Right atrium auricular region (tissue), 2 donors: ENCODE data around the gene TSNAXIP1. TPM values are rescaled to one million over a fixed set of nuclear protein-coding genes. Genes with fewer than 3 reads are reported as not detected.

Experiments used
- DNase-seq: peaks from one replicate; pipeline ENCODE4 v3.0.0-alpha.2; 2019; ENCODE audit warnings: low spot score
- H3K27ac ChIP-seq, 2 donors: fragments of 200-600 bp; sonication (generic); 1 replicate in 1 of 2; 2 replicates in 1 of 2; pipeline ENCODE4 v1.5.1; 2016 to 2019
- H3K27me3 ChIP-seq, 2 donors: fragments of 200-600 bp; sonication (generic); one replicate each; pipeline versions ENCODE4 v1.5.1 to v1.6.0; 2017 to 2019
- H3K36me3 ChIP-seq: fragments of 200-600 bp; sonication (generic); one replicate; pipeline ENCODE4 v1.5.1; 2016
- H3K4me1 ChIP-seq, 2 donors: fragments of 200-600 bp; sonication (generic); one replicate each; pipeline versions ENCODE4 v1.5.1 to v1.6.0; 2017 to 2019
- H3K4me3 ChIP-seq, 2 donors: fragments of 200-600 bp; sonication (generic); 1 replicate in 1 of 2; 2 replicates in 1 of 2; pipeline ENCODE4 v1.5.1; 2017 to 2019; ENCODE audit warnings: mild to moderate bottlenecking in 1 of 2, moderate library complexity in 1 of 2
- H3K9me3 ChIP-seq, 2 donors: fragments of 200-600 bp; sonication (generic); one replicate each; pipeline ENCODE4 v1.5.1; 2019
- CTCF ChIP-seq, 2 donors: fragments of 200-600 bp; sonication (generic); IDR thresholded peaks; one replicate each; pipeline ENCODE4 v1.5.1; 2019; ENCODE audit warnings: antibody characterized with exemption in 2 of 2
- total RNA-seq, 2 donors: library from RNA; depleted of rRNA; stranded (reverse); fragments of >200 nt; gene quantifications; one replicate each; pipeline ENCODE4 v1.1.0, GENCODE V29; 2016

The TSNAXIP1 gene
- total RNA-seq, 2 donors from 2014 or later, result 0.55 TPM; not detected in 1

GRCh38 chr16:67761924-67762323 lies 44.8 kb upstream of the TSNAXIP1 start:
- Histone ChIP-seq H3K4me1 (peaks cover 0 to 4% of the 10 kb centered on the region in 2 donors), H3K9me3 (no peaks in the 10 kb centered on the region), H3K4me3 (no peak overlapping the region), H3K27ac (no peak overlapping the region), H3K36me3 (peaks cover 5% of the 10 kb centered on the region), H3K27me3 (no peaks in the 10 kb centered on the region)
- TF ChIP-seq CTCF (IDR thresholded peaks at IDR 0.05), result no peak
- DNase-seq, result no peak

- DNase-seq, result no peak
- peaks cover 0 to 4% of the 10 kb centered on the region in 2 donors for H3K4me1 ChIP-seq
- H3K9me3 ChIP-seq, result no peaks in the 10 kb centered on the region
- no peak for TF ChIP-seq CTCF (IDR thresholded peaks at IDR 0.05)
- H3K36me3 ChIP-seq, result peaks cover 5% of the 10 kb centered on the region
- H3K27me3 ChIP-seq, result no peaks in the 10 kb centered on the region
- no peak overlapping the region for H3K27ac ChIP-seq
- H3K4me3 ChIP-seq, result no peak overlapping the region
Observed at GRCh38 chr16:67762385-67762784, 44.3 kb upstream of the TSNAXIP1 start.

- Histone ChIP-seq H3K4me1 (peaks cover 0 to 4% of the 10 kb centered on the region in 2 donors), H3K4me3 (no peak overlapping the region), H3K27ac (no peak overlapping the region), H3K36me3 (peaks cover 5% of the 10 kb centered on the region), H3K27me3 (no peaks in the 10 kb centered on the region), H3K9me3 (no peaks in the 10 kb centered on the region)
- no peak for DNase-seq
- no peak for TF ChIP-seq CTCF (IDR thresholded peaks at IDR 0.05)
Observed at GRCh38 chr16:67763066-67763465, 43.6 kb upstream of the TSNAXIP1 start.

GRCh38 chr16:67764158-67764667 lies 42.5 kb upstream of the TSNAXIP1 start:
- H3K27ac ChIP-seq, result no peak overlapping the region

GRCh38 chr16:67766291-67766690 lies 40.4 kb upstream of the TSNAXIP1 start:
- TF ChIP-seq CTCF (IDR thresholded peaks at IDR 0.05), result no peak
- Histone ChIP-seq H3K36me3 (peaks cover 16% of the 10 kb centered on the region), H3K9me3 (no peaks in the 10 kb centered on the region), H3K27me3 (no peaks in the 10 kb centered on the region), H3K27ac (no peak overlapping the region), H3K4me3 (no peak overlapping the region), H3K4me1 (no peaks in the 10 kb centered on the region)
- no peak for DNase-seq

More at GRCh38 chr16:67764158-67764667, 42.5 kb upstream of the TSNAXIP1 start:
- TF ChIP-seq CTCF (IDR thresholded peaks at IDR 0.05), result no peak
- H3K27me3 ChIP-seq, result no peaks in the 10 kb centered on the region
- H3K36me3 ChIP-seq, result peaks cover 5% of the 10 kb centered on the region
- peaks cover 0 to 4% of the 10 kb centered on the region in 2 donors for H3K4me1 ChIP-seq
- no peak for DNase-seq
- no peak overlapping the region for H3K4me3 ChIP-seq
- H3K9me3 ChIP-seq, result no peaks in the 10 kb centered on the region

GRCh38 chr16:67767953-67768352 lies 38.7 kb upstream of the TSNAXIP1 start:
- H3K27ac ChIP-seq, result no peak overlapping the region
- peaks cover 0 to 5% of the 10 kb centered on the region in 2 donors for H3K4me1 ChIP-seq
- peaks cover 19% of the 10 kb centered on the region for H3K36me3 ChIP-seq
- no peak for DNase-seq
- H3K4me3 ChIP-seq, result no peak overlapping the region
- no peaks in the 10 kb centered on the region for H3K9me3 ChIP-seq
- no peak for TF ChIP-seq CTCF (IDR thresholded peaks at IDR 0.05)
- H3K27me3 ChIP-seq, result no peaks in the 10 kb centered on the region
